GM12878 (cell line): ENCODE results near the gene PPP1R1B. TPM values are rescaled to one million over a fixed set of nuclear protein-coding genes. Genes with fewer than 3 reads are reported as not detected.
A peak's percentile ranks its signal among the peaks of the same experiment; 100 is the strongest.

Experiments
- CBFB ChIP-seq: IDR thresholded peaks from 2 replicates; pipeline ENCODE4 v1.6.1; 2016; ENCODE audit warnings: antibody characterized with exemption, low read depth
- CHD1 ChIP-seq: IDR thresholded peaks from 2 replicates; pipeline ENCODE4 v1.6.1; 2012; ENCODE audit warnings: low read depth, low read length, improper control_type of control experiment
- DPF2 ChIP-seq: fragments of 450-650 bp; IDR thresholded peaks from 2 replicates; pipeline ENCODE4 v1.6.1; 2017; ENCODE audit warnings: mild to moderate bottlenecking
- EED ChIP-seq: sonication (generic); IDR thresholded peaks from 2 replicates; pipeline ENCODE4 v1.6.1; 2016; ENCODE audit warnings: antibody characterized with exemption, low read depth
- HCFC1 ChIP-seq: fragments of 150-350 bp; IDR thresholded peaks from 2 replicates; pipeline ENCODE4 v1.6.1; 2014; ENCODE audit warnings: low read length
- KAT2A ChIP-seq: conservative IDR thresholded peaks from 2 replicates; pipeline ENCODE4 v1.6.1; 2011; ENCODE audit warnings: low read depth, low read length; ENCODE audit not compliant: control insufficient read depth
- MTA2 ChIP-seq: fragments of 450-650 bp; IDR thresholded peaks from 2 replicates; pipeline ENCODE4 v1.6.1; 2016; ENCODE audit warnings: low read depth, mild to moderate bottlenecking, moderate library complexity
- MXI1 ChIP-seq: fragments of 150-350 bp; IDR thresholded peaks from 2 replicates; pipeline ENCODE4 v1.6.1; 2011; ENCODE audit warnings: low read depth, mild to moderate bottlenecking, inconsistent platforms, low read length, improper control_type of control experiment
- NR2F1 ChIP-seq: fragments of 450-650 bp; conservative IDR thresholded peaks from 2 replicates; pipeline ENCODE4 v1.6.1; 2017; ENCODE audit warnings: mild to moderate bottlenecking
- REST ChIP-seq: IDR thresholded peaks from 2 replicates; pipeline ENCODE4 v1.6.1; 2012; ENCODE audit warnings: mild to moderate bottlenecking, low read depth, low read length
- ZNF207 ChIP-seq: fragments of 450-650 bp; IDR thresholded peaks from 2 replicates; pipeline ENCODE4 v1.6.1; 2014; ENCODE audit warnings: antibody characterized with exemption, mild to moderate bottlenecking, borderline replicate concordance
- polyA plus RNA-seq, 11 experiments: library from polyadenylated mRNA; depleted of rRNA in 4 of 11; unstranded in 6 of 11; stranded (reverse) in 5 of 11; fragments of >200 nt; fragmentation: Nextera tagmentation in 4 of 11; fragmentation: Illumina TruSeq in 1 of 11; extraction: Ambion mirVana in 4 of 11; extraction: Trizol in 1 of 11; gene quantifications; 1 replicate in 1 of 11; 2 replicates in 10 of 11; pipeline versions ENCODE4 v1.2.1 to v1.2.3, GENCODE V29; 2011 to 2016; ENCODE audit warnings: inconsistent platforms in 2 of 11, missing spikeins in 2 of 11, low read depth in 1 of 11
- total RNA-seq, 4 experiments: library from RNA; depleted of rRNA in 3 of 4; stranded (reverse); fragments of >200 nt in 3 of 4; fragmentation: Illumina TruSeq in 1 of 4; extraction: Trizol in 1 of 4; gene quantifications; 2 replicates each; pipeline versions ENCODE4 v1.2.1 to v1.2.3, GENCODE V29; 2013 to 2021
- TF ChIP-seq, protein P1 (sequence below): fragments of 450-650 bp; IDR thresholded peaks from 2 replicates; pipeline ENCODE4 v1.6.1; 2016; ENCODE audit warnings: mild to moderate bottlenecking, moderate library complexity, borderline replicate concordance
- TF ChIP-seq, protein P2 (sequence below): fragments of 450-650 bp; formaldehyde crosslinking; IDR thresholded peaks from 2 replicates; pipeline ENCODE4 v1.4.0; 2020; ENCODE audit warnings: mild to moderate bottlenecking, moderate library complexity
- TF ChIP-seq, protein P3 (sequence below): fragments of 150-350 bp; IDR thresholded peaks from 2 replicates; pipeline ENCODE4 v1.6.1; 2016; ENCODE audit warnings: low read depth, low read length

Gene PPP1R1B
- total and polyA plus RNA-seq, 10 of the 15 experiments (the other 5 are each of a cell fraction or from before 2014, with no cell fraction given) = 0.08 TPM; not detected in 9

GRCh38 chr17:39621523-39622379, 5.0 kb upstream of the PPP1R1B start (continued):
- TF ChIP-seq REST = peak; percentile 77
- no peak for TF ChIP-seq ZNF207
- TF ChIP-seq EED = no peak
- no peak for TF ChIP-seq DPF2
- TF ChIP-seq, protein P1, sequence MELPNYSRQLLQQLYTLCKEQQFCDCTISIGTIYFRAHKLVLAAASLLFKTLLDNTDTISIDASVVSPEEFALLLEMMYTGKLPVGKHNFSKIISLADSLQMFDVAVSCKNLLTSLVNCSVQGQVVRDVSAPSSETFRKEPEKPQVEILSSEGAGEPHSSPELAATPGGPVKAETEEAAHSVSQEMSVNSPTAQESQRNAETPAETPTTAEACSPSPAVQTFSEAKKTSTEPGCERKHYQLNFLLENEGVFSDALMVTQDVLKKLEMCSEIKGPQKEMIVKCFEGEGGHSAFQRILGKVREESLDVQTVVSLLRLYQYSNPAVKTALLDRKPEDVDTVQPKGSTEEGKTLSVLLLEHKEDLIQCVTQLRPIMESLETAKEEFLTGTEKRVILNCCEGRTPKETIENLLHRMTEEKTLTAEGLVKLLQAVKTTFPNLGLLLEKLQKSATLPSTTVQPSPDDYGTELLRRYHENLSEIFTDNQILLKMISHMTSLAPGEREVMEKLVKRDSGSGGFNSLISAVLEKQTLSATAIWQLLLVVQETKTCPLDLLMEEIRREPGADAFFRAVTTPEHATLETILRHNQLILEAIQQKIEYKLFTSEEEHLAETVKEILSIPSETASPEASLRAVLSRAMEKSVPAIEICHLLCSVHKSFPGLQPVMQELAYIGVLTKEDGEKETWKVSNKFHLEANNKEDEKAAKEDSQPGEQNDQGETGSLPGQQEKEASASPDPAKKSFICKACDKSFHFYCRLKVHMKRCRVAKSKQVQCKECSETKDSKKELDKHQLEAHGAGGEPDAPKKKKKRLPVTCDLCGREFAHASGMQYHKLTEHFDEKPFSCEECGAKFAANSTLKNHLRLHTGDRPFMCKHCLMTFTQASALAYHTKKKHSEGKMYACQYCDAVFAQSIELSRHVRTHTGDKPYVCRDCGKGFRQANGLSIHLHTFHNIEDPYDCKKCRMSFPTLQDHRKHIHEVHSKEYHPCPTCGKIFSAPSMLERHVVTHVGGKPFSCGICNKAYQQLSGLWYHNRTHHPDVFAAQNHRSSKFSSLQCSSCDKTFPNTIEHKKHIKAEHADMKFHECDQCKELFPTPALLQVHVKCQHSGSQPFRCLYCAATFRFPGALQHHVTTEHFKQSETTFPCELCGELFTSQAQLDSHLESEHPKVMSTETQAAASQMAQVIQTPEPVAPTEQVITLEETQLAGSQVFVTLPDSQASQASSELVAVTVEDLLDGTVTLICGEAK = no peak
- no peak for TF ChIP-seq MXI1
- 0 out of 2 replicates have a peak, but pooled peaks have one; percentile 22 for TF ChIP-seq NR2F1
- TF ChIP-seq CBFB = no peak
- no peak for TF ChIP-seq MTA2
- TF ChIP-seq CHD1 = no peak
- TF ChIP-seq KAT2A = no peak
- TF ChIP-seq, protein P2, sequence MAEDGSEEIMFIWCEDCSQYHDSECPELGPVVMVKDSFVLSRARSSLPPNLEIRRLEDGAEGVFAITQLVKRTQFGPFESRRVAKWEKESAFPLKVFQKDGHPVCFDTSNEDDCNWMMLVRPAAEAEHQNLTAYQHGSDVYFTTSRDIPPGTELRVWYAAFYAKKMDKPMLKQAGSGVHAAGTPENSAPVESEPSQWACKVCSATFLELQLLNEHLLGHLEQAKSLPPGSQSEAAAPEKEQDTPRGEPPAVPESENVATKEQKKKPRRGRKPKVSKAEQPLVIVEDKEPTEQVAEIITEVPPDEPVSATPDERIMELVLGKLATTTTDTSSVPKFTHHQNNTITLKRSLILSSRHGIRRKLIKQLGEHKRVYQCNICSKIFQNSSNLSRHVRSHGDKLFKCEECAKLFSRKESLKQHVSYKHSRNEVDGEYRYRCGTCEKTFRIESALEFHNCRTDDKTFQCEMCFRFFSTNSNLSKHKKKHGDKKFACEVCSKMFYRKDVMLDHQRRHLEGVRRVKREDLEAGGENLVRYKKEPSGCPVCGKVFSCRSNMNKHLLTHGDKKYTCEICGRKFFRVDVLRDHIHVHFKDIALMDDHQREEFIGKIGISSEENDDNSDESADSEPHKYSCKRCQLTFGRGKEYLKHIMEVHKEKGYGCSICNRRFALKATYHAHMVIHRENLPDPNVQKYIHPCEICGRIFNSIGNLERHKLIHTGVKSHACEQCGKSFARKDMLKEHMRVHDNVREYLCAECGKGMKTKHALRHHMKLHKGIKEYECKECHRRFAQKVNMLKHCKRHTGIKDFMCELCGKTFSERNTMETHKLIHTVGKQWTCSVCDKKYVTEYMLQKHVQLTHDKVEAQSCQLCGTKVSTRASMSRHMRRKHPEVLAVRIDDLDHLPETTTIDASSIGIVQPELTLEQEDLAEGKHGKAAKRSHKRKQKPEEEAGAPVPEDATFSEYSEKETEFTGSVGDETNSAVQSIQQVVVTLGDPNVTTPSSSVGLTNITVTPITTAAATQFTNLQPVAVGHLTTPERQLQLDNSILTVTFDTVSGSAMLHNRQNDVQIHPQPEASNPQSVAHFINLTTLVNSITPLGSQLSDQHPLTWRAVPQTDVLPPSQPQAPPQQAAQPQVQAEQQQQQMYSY = no peak
- TF ChIP-seq, protein P3, sequence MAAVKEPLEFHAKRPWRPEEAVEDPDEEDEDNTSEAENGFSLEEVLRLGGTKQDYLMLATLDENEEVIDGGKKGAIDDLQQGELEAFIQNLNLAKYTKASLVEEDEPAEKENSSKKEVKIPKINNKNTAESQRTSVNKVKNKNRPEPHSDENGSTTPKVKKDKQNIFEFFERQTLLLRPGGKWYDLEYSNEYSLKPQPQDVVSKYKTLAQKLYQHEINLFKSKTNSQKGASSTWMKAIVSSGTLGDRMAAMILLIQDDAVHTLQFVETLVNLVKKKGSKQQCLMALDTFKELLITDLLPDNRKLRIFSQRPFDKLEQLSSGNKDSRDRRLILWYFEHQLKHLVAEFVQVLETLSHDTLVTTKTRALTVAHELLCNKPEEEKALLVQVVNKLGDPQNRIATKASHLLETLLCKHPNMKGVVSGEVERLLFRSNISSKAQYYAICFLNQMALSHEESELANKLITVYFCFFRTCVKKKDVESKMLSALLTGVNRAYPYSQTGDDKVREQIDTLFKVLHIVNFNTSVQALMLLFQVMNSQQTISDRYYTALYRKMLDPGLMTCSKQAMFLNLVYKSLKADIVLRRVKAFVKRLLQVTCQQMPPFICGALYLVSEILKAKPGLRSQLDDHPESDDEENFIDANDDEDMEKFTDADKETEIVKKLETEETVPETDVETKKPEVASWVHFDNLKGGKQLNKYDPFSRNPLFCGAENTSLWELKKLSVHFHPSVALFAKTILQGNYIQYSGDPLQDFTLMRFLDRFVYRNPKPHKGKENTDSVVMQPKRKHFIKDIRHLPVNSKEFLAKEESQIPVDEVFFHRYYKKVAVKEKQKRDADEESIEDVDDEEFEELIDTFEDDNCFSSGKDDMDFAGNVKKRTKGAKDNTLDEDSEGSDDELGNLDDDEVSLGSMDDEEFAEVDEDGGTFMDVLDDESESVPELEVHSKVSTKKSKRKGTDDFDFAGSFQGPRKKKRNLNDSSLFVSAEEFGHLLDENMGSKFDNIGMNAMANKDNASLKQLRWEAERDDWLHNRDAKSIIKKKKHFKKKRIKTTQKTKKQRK = no peak
- peak; percentile 41; the same call in 1 of the 2 replicates for TF ChIP-seq HCFC1
